GM19193 (cell line): ENCODE results near the gene DNAJC5.
A peak's percentile ranks its signal among the peaks of the same experiment; 100 is the strongest.

ENCODE experiments used
- POLR2A ChIP-seq: IDR thresholded peaks from 4 replicates; pipeline ENCODE4 v1.6.1; 2011; ENCODE audit not compliant: insufficient read depth, insufficient read length; ENCODE audit errors: extremely low read depth

The DNAJC5 gene

DNA sequence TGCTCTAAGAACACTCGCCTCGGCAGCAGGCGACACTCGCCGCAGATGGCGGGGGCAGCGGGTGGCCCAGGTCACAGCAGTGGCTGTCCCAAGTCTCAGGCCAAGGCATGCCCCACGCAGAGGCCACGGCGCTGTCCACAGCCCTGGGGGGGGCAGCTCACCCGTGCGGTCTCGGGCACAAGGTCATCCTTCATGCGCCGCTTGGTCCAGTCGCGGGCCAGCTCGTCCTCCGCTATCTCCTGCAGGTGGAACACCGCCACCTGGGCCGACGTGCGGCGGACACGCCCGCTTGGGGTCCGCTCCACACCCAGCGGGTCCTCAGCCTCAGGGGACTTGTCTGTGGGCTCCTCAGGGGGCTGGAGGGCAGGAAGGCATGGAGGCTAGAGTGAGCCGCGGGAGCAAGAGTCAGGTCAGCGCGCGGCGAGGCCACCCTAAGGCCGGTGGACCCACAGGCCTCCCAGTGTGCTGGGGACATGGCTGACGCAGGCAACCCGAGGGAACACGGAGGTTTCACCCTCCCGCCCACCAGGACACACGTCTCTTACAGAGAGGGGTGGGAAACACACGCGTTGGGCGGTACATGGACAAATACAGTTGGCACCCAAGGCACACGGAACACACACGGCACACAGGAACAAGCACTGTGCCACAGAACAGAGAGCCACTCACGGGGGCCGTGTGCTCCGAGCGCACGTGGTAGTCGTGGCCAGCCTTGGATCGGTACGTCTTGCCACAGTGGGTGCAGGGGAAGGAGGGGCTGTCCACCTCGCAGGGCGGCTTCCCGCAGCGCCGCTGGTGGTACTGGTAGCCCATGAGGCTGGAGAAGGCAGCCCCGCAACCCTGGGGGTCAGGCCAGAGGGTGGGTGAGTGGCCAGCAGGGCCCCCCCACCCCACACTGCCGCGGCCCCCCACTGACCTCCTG, 67.8 kb downstream of the DNAJC5 start:
- TF ChIP-seq POLR2A: no peak

DNA sequence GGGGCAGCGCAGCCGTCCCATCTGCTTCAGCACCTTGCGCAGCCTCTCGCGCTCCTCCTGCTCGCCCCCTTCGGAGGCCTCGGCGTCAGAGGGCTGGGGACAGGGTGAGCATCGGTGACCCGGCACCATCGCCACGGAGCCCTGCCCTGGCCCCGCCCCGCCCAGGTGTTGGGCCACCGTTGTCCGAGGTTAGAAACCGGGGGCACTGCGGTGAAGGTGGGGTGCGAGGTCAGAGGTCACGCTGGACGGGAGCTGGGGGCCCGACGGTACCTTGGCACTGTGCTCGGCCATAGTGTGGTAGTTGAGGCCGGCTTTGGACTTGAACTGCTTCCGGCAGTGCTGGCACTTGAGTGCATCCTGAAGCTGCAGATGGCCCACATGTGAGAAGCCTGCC, 68.4 kb downstream of the DNAJC5 start:
- no peak for TF ChIP-seq POLR2A

DNA sequence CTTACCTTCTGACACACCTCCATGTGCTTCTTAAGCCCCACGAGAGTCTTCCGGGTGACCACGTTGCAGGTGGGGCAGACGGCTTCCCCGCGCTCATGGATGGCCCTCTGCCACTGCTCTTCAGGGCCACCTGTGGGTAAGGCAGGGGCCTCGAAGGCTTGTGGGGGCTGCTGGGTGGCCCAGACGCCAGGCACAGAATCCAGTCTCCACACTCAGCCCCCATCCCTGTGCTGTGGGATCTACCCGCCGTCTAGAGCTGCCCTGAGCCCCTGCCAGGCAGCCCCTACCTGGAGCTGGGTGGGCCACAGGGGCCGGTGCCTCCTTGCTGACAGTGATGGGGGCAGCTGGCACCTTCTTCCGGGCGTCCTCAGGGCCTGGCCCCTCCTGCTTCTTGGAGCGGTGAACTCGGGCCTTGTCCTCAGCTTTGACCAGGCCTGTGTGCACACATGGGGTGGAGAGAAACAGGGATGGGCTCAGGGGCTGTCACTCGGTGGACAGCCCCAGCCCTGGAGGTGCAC, 68.9 kb downstream of the DNAJC5 start:
- no peak for TF ChIP-seq POLR2A

DNA sequence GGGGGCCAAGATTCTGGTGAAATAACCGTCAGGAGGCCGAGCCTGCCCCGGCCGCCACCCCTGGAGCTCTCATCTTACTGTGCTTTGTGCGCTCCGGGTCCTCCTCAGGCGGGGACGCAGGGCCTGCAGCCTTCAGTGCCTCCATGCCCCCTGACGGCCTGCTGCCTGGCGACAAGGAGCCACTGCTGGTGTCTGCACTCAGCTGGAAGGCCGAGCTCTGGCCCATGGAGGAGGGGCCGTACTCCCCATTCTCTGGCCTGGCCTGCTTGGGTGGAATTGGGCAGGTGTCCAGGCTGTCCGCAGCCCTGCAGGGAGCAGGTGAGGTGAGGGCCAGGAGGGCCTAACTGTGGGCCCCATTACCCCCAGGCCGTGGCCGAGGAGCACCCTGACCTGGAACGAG, 69.5 kb downstream of the DNAJC5 start:
- TF ChIP-seq POLR2A: no peak

DNA sequence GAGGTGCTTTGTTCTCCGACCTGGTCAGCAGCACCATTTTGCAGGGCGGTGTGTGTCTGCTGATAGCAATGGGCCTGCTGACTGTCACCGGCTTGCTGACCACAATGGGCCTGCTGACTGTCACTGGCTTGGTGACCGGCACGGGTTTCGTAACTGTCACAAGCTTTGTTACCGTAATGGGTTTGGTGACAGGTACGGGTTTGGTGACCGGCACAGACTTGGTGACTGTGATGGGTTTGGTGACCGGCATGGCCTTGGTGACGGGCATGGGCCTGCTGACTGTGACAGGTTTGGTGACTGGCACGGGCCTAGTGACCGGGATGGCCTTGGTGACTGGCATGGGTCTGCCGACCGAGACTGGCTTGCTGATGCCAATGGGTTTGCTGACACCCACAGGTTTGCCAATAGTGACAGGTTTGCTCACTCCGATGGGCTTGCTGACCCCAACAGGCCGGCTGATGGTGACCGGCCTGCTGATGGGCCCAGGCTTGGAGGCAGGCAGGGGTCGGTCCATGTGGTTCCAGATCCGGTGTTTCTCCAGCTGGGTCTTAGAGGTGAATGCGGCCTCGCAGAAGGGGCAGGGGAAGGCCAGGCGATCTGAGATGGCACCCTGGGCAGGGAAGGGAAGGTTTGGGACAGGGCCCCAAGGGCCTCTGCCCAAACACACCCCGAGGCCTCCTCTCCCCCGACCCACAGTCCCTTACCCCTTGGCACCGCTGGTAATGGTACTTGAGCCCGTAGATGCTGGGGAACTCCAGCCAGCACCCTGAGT, 71.4 kb downstream of the DNAJC5 start:
- no peak for TF ChIP-seq POLR2A

DNA sequence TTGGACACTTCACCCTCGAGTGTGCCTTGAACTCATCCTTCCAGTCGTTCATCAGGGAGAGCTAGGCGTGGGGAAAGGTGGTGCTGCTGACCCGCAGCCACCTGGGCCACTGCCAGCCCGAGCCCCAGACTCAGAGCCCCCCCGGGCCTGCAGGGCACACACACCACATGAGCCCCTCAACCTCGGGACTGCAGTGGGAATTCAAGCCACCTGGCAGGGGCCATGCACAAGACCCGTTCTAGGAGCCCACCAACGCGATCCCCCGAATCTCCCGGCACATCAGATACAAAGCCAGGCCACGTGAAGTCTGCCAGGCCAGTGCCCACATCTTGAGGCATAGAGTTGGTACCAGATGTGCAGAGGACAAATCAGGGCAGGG, 72.0 kb downstream of the DNAJC5 start:
- no peak for TF ChIP-seq POLR2A

DNA sequence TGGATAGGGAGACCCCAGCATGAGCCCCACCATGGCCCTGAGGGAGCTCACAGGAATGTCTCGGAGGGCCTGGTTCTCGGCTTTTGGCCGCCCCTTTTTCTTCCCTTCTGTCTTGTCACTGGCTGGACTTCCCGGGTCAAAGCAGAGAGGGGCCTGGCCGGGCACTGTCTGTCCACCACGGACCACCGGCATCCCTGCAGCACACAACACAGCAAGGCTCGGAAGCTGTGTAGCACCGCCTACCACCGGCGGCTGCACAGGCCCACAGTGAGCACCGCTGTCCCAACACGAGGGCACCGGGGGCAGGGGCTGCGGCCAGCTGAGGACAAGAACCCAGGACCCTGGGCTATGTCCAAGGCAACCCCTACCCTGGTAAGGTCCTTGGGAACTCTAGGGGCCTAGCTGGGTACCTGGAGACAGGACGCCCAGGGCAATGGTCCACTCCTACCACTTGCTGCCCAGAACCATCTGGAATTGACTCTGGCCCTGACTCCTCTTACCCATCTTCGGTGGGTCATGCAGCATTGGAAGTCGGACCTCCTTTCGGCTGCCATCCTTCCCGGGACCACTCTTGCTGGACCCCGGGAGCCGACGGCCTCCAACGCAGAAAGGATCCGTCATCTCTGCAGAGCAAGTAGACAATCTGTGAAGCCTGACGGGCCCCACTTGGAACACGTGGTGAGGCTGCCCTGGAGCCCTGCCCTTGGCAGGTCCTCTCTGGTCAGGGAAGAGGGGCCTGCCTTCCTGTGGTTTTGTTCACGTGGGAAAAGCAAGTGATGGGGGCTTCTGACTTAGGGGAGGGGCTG, 72.6 kb downstream of the DNAJC5 start:
- TF ChIP-seq POLR2A: no peak

- TF ChIP-seq POLR2A: no peak
These were observed 73.4 kb downstream of the DNAJC5 start for GRCh38 chr20:63968136-63968927.

DNA sequence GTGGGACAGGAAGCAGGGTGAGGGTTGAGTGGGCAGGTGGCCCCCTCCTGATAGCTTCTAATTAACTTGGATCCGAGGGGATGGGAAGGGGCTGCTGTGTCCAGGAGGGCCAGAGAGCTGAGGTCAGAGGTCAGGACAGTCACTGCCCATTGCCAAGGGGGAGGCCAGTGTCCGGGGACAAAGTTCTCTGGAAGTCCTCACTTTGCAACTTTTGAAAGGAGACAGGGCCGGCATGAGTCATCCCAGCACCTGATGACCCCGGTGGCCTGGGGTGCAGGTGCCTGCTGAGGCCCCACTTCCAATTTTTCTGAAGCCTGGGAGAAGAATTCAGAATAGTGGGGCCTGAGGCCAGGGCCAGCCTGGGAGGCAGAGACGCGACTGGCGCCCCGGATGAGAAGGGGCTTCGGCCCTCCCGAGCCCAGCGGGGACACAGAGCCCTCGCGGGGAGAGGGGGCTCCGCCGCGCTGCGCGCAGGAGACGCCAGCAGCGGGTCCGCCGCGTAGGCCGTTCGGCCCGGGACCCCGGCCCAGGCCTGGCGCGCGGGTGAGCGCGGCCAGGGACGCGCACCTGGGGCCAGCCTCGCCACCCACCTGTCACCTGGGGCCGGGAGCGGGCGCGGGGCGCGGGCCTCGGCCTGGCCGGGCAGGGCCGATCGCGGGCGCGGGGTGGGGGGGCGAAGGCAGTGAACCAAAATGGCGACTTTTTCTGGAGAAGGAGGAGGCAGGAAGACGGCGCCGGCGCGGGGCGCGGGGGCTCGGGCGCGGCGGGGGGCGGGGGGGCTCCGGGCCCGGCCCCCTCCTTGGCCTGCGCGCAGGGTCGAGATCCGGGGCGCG, 74.2 kb downstream of the DNAJC5 start:
- TF ChIP-seq POLR2A: peak; percentile 3

DNA sequence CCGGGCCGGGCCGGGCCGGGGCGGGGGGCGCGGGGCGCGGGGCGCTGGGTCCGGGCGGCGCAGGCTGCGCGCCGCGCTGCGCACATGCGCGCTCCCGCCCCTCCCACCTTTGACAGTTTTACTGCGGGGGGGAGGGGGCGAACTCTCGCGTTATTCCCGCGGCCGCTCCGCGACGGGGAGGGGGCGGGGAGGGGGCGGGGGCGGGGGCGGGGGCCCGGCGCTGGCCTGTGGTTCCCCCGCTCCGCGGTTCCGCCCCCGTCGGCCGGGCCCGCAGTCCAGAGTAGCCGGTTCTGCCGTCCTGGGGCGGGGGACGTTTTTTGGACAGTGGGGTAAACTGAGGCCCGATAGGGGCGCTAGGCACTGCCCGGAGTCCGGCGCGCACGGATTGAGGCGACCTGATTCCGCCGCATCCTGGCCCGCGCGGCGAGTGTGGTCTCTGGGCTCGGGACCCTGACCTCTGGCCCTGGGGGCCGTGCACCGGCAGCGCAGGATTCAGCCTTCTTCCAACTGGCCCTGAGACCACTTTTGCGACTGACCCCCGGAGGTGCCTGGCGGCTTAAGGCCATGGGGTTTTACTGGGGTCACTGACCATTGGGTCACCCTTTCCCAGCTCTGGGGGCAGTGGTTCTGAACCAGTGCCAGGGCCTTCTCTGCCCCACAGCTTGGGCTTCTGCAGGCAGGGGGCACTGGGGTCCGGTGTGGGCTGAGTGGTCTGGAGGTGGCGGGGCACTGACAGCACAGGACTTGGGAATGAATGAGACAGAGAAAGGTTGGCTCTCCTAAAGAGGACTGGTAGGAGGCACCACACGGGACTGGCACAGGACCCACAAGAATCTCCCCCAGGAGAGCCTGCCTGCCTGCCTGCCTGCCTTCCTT, 75.2 kb downstream of the DNAJC5 start, which contains the start of gene ZNF512B:
ZNF512B (minus strand) TSS at position 93 of the 876 bp plus-strand sequence. CDS start 1,980 bp downstream, outside the sequence.
- TF ChIP-seq POLR2A: peak; percentile 28

DNA sequence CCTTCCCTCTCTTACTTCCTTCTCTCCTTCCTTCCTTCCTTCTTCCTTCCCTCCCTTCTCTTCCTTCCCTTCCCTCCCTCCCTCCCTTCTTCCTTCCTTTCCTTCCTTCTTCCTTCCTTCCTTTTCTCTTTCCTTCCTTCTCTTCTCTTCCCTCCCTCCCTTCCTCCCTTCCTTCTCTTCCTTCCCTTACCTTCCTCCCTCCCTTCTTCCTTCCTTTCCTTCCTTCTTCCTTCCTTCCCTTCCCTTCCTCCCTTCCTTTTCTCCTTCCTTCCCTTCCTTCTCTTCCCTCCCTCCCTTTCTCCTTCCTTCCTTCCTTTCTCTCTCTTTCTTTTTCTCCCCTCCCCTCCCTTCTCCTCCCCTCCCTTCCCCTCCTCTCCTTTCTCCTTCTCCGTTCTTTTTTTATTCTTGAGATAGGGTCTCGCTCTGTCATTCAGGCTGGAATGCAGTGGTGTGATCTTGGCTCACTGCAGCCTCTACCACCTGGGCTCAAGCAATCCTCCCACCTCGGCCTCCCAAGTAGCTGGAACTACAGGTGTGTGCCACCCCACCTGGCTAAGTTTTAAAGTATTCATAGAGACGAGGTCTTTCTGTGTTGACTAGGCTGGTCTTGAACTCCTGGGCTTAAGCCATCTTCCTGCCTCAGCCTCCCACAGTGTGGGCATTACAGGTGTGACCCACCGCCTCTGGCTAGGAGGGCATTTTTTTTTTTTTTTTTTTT, 75.9 kb downstream of the DNAJC5 start:
- TF ChIP-seq POLR2A: no peak
